Spleen (tissue), 11 donors: Measurements from ENCODE around the gene PPFIA2. TPM values are rescaled to one million over a fixed set of nuclear protein-coding genes. Genes with fewer than 3 reads are reported as not detected.

Experiments
- DNase-seq: peaks from one replicate; pipeline ENCODE4 v3.0.0-alpha.2; 2020
- H3K27ac ChIP-seq, 8 donors: fragments of 200-600 bp; sonication (generic) in 7 of 8; 1 replicate in 4 of 8; 2 replicates in 4 of 8; pipeline versions ENCODE4 v1.5.0 to v1.8.0; 2016 to 2021; ENCODE audit warnings: inconsistent platforms in 4 of 8, mild to moderate bottlenecking in 4 of 8, moderate library complexity in 1 of 8
- H3K27me3 ChIP-seq, 7 donors: fragments of 200-600 bp; sonication (generic) in 6 of 7; replicated peaks in 1 of 7; 1 replicate in 4 of 7; 2 replicates in 3 of 7; pipeline versions ENCODE4 v1.5.0 to v1.8.0; 2016 to 2021; ENCODE audit warnings: inconsistent platforms in 3 of 7, mild to moderate bottlenecking in 1 of 7
- H3K36me3 ChIP-seq, 6 donors: fragments of 200-600 bp; sonication (generic) in 5 of 6; 1 replicate in 4 of 6; 2 replicates in 2 of 6; pipeline versions ENCODE4 v1.5.0 to v1.8.0; 2016 to 2021; ENCODE audit warnings: inconsistent platforms in 2 of 6
- H3K4me1 ChIP-seq, 6 donors: fragments of 200-600 bp; sonication (generic) in 5 of 6; 1 replicate in 3 of 6; 2 replicates in 3 of 6; pipeline versions ENCODE4 v1.5.0 to v1.8.0; 2016 to 2021; ENCODE audit warnings: inconsistent platforms in 3 of 6
- H3K4me3 ChIP-seq, 8 donors: fragments of 200-600 bp; sonication (generic) in 7 of 8; 1 replicate in 4 of 8; 2 replicates in 4 of 8; pipeline versions ENCODE4 v1.5.0 to v1.8.0; 2016 to 2021; ENCODE audit warnings: inconsistent platforms in 4 of 8, mild to moderate bottlenecking in 4 of 8, moderate library complexity in 2 of 8
- H3K9me3 ChIP-seq, 8 donors: fragments of 200-600 bp; sonication (generic) in 7 of 8; 1 replicate in 4 of 8; 2 replicates in 4 of 8; pipeline versions ENCODE4 v1.5.0 to v1.8.0; 2016 to 2021; ENCODE audit warnings: inconsistent platforms in 4 of 8
- POLR2A ChIP-seq, 3 donors: fragments of 450-650 bp; IDR thresholded peaks; one replicate each; pipeline ENCODE4 v1.5.1; 2017; ENCODE audit warnings: antibody characterized with exemption in 3 of 3, mild to moderate bottlenecking in 1 of 3
- POLR2AphosphoS5 ChIP-seq, 3 donors: sonication (generic); formaldehyde crosslinking; IDR thresholded peaks; one replicate each; pipeline ENCODE4 v1.5.1; 2017; ENCODE audit warnings: antibody characterized with exemption in 3 of 3
- WGBS, 5 donors: extraction: QIAGEN DNeasy Blood & Tissue Kit in 3 of 5; methylation state at CpG; one replicate each; pipeline versions ENCODE4 v1.1.5 to v1.1.7; 2013 to 2018; 5-methylcytosine and 5-hydroxymethylcytosine counted together
- intact Hi-C: fragments of 100-400 bp; cut with DNase I; formaldehyde crosslinking; loops from one replicate; pipeline ENCODE4 v1.15.0; 2023; ENCODE audit warnings: low total_unique reads
- polyA plus RNA-seq, 3 donors: library from polyadenylated mRNA; stranded (reverse); fragments of 200-250 nt; gene quantifications; one replicate each; pipeline ENCODE4 v1.2.1, GENCODE V29; 2013
- total RNA-seq, 7 donors: library from RNA; depleted of rRNA in 3 of 7; stranded (reverse); fragments of >200 nt in 3 of 7; fragmentation: NEBNext Ultra II Directional in 4 of 7; extraction: Animal tissue kit (Norgen Biotek cat#: 25700) in 4 of 7; gene quantifications; one replicate each; pipeline versions ENCODE4 v1.1.0 to v1.2.1, GENCODE V29; 2016 to 2021
- TF ChIP-seq, protein P1 (sequence below), 11 experiments: fragments of 200-600 bp in 7 of 11; fragments of 450-650 bp in 4 of 11; sonication (generic) in 4 of 11; IDR thresholded peaks in 8 of 11; conservative IDR thresholded peaks in 3 of 11; 1 replicate in 7 of 11; 2 replicates in 4 of 11; pipeline versions ENCODE4 v1.4.0 to v1.8.0; 2016 to 2021; ENCODE audit warnings: antibody characterized with exemption in 11 of 11, inconsistent platforms in 4 of 11, mild to moderate bottlenecking in 1 of 11
- donor health status: healthy with polysubstance abuse.
- donor health status: DM: no; HTN: no; CAD: no; lungs with moderate emphysema.
- donor health status: DM: no; HTN: no; CAD: no.
- donor health status: Bipolar disorder and iron deficiency.
- donor health status: healthy.
- donor health status: DM: no; HTN: no; CAD: no.
- donor health status: DM: yes; HTN: yes; CAD: no.

Gene PPFIA2
- total and polyA plus RNA-seq, 10 donors: 0.04 to 1.1 (median 0.27) TPM; not detected in 2

DNA sequence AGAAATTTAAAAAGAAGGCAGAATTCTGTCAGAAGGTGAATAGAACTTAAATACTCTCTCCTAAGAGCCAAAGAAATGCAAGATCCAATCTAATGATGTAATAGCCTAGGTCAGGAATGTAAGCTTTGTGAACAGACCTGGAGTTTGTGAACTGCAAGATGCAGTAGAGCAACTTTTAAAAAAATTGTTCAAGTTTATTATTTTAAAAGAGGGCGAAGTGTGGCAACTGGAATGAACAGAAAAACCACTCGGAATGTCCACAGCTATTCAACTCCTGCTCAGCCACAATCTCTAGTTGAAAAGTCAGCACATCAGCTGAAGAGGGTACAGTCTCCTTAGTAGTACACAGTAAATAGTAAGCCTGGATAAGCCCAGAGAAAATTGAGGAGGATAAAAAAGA lies 228.8 kb downstream of the PPFIA2 start:
- H3K9me3 ChIP-seq: no peaks in the 10 kb centered on the region
- intact Hi-C loops: no loop called here
- no peaks in the 10 kb centered on the region for H3K36me3 ChIP-seq
- DNase-seq: no peak
- no peak overlapping the region for H3K4me3 ChIP-seq
- no peaks in the 10 kb centered on the region for H3K4me1 ChIP-seq
- WGBS, 5 donors: 68 to 89% (median 78%) methylated on average over 2 of the region's 2 CpGs
- TF ChIP-seq, protein P1, sequence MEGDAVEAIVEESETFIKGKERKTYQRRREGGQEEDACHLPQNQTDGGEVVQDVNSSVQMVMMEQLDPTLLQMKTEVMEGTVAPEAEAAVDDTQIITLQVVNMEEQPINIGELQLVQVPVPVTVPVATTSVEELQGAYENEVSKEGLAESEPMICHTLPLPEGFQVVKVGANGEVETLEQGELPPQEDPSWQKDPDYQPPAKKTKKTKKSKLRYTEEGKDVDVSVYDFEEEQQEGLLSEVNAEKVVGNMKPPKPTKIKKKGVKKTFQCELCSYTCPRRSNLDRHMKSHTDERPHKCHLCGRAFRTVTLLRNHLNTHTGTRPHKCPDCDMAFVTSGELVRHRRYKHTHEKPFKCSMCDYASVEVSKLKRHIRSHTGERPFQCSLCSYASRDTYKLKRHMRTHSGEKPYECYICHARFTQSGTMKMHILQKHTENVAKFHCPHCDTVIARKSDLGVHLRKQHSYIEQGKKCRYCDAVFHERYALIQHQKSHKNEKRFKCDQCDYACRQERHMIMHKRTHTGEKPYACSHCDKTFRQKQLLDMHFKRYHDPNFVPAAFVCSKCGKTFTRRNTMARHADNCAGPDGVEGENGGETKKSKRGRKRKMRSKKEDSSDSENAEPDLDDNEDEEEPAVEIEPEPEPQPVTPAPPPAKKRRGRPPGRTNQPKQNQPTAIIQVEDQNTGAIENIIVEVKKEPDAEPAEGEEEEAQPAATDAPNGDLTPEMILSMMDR (IDR thresholded peaks at IDR 0.05 in 8 of 11, conservative IDR thresholded peaks at IDR 0.05 in 3 of 11): no peak
- no peak for TF ChIP-seq POLR2A (IDR thresholded peaks at IDR 0.05)
- TF ChIP-seq POLR2AphosphoS5 (IDR thresholded peaks at IDR 0.05): no peak
- no peaks in the 10 kb centered on the region for H3K27me3 ChIP-seq
- no peak overlapping the region for H3K27ac ChIP-seq

DNA sequence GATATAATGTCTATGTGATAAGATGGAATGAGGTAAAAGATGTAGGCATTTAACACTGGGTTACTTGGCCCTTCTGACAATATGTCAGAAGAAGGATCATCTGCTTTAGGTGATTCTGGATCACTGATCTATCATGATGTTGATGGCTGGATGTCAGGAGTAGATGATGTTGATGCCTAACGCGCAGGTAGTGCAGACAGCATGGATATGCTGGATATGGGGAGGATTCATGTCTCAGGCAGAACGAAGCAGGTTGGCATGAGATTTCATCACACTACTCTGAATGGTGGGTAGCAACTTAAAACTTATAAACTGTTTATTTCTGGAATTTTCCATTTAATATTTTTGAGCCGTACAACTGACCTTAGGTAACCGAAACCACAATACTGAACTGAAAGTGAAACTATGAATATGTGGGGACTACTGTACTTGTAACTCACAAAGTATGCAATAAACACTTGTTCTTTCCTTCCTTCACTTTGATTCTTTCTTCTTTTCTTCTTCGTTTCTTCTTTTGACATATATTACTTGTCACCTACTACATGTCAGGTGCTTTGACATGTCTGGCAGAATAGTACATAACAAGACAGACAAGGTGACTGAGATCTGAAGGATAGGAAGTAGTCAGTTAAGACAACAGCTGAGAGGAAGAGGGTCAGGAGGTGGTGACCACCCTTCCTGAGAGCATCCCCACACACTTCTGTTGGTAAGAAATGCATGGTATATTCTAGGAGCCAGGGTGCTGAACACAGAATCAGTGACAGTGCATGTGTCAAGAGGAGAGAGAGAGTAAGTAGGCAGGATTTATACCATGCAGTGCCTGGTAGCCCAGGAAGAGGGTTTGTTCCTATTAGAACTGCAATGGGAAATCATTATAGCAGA lies 238.8 kb downstream of the PPFIA2 start:
- H3K27me3 ChIP-seq: no peaks in the 10 kb centered on the region
- DNase-seq: no peak
- intact Hi-C loops: no loop called here
- no peak for TF ChIP-seq POLR2A (IDR thresholded peaks at IDR 0.05)
- H3K4me3 ChIP-seq: peak overlapping the region in 2 of 8 donors; percentile 2 to 17
- no peaks in the 10 kb centered on the region for H3K36me3 ChIP-seq
- 57 to 69% (median 63%) methylated on average over 6 of the region's 6 CpGs for WGBS, 5 donors
- H3K27ac ChIP-seq: no peak overlapping the region
- peaks cover 0 to 3% (median 0%) of the 10 kb centered on the region in 8 donors for H3K9me3 ChIP-seq
- H3K4me1 ChIP-seq: peaks cover 0 to 4% (median 0%) of the 10 kb centered on the region in 6 donors

DNA sequence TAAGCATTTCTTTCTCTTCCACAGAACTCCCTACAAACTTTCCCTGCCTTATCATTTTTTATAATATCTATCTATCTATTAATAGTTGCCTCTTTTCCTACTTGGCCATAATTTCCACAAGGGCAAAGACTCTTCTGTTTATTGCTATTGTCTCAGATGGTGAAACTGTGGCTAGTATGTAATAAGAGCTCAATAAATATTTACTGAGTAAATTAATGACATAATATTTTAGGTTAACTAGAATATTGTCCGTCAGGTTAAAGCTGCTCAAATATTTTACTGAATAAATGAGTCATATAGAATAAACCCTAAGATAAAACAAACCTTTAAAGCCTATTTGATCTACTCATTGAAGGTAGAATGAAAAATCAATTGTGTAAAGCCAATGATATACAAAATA lies 240.5 kb downstream of the PPFIA2 start:
- Histone ChIP-seq H3K27me3 (no peaks in the 10 kb centered on the region), H3K4me1 (peaks cover 0 to 4% (median 0%) of the 10 kb centered on the region in 6 donors), H3K27ac (no peak overlapping the region), H3K36me3 (no peaks in the 10 kb centered on the region), H3K9me3 (no peaks in the 10 kb centered on the region), H3K4me3 (no peak overlapping the region)
- no peak for TF ChIP-seq POLR2AphosphoS5 (IDR thresholded peaks at IDR 0.05)
- DNase-seq: no peak
- intact Hi-C loops: no loop called here
- 78 to 90% (median 83%) methylated on average over 1 of the region's 1 CpG for WGBS, 5 donors

DNA sequence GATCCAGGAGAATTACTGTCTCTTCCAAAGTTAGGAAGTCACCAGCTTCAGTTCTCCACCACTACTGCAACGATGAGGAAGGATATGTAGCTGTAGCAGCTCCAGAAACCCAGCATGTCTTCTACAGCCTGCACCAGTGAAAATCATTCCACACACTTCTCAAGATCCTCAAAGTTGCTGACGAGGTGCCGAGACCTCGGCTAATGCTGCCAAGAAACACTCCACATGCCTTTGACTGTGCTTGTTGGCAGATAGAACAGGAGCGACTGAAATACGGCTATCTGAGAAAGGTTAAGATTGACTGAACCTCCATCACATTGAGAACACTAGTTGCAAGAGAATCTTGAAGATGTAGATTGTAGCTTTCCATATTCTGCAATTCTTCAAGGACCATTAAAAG lies 241.9 kb downstream of the PPFIA2 start:
- DNase-seq: no peak
- intact Hi-C loops: no loop called here
- whole genome bisulfite sequencing, 5 donors: 74 to 88% (median 84%) methylated on average over 6 of the region's 6 CpGs
- Histone ChIP-seq H3K36me3 (no peaks in the 10 kb centered on the region), H3K4me1 (peaks cover 0 to 4% (median 0%) of the 10 kb centered on the region in 6 donors), H3K27me3 (no peaks in the 10 kb centered on the region), H3K27ac (no peak overlapping the region), H3K4me3 (no peak overlapping the region), H3K9me3 (peaks cover 0 to 3% (median 0%) of the 10 kb centered on the region in 8 donors)
- TF ChIP-seq POLR2AphosphoS5 (IDR thresholded peaks at IDR 0.05) (no peak), POLR2A (IDR thresholded peaks at IDR 0.05) (no peak)
- TF ChIP-seq, protein P1 (IDR thresholded peaks at IDR 0.05 in 8 of 11, conservative IDR thresholded peaks at IDR 0.05 in 3 of 11): no peak

DNA sequence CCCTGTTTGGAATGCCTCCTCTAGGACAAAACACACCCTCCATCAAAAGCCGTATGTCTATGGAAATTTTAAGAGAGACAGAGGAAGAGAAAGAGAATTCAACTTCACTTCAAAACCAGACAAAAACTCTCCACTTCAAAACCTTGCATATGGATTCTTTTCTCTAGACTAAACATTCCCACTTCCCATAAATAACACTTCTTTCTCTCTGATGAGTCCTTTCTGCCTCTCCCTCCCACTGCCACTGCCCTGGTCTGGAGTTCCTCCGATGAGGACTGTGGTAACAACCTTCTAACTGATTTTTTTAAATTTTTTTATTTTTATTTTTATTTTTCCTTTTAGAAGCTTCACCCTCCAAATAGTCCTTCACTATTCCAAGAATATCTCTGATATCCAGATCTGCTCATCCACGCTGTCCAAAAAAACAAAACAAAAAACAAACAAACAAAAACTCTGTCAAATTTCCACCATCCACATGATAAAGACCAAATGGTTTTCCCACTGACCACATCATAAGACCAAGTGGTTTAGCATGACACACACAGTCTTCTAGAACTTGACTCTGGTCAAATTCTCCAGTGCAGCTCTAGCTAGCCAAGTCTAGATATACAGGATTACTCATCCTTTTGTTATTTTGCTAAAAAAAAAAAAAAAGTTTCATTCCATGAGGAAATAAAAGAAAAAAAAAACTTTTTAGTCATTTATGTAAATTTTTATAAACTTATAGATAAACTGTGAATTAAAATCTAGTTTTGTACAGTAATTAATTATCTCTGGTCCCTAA lies 256.0 kb downstream of the PPFIA2 start:
- WGBS, 5 donors: 42 to 71% (median 57%) methylated on average over 3 of the region's 3 CpGs
- TF ChIP-seq, protein P1 (IDR thresholded peaks at IDR 0.05 in 8 of 11, conservative IDR thresholded peaks at IDR 0.05 in 3 of 11): no peak
- TF ChIP-seq POLR2A (IDR thresholded peaks at IDR 0.05): no peak
- no peak for TF ChIP-seq POLR2AphosphoS5 (IDR thresholded peaks at IDR 0.05)

More for the DNA sequence above, 256.0 kb downstream of the PPFIA2 start:
- Histone ChIP-seq H3K4me1 (no peaks in the 10 kb centered on the region), H3K9me3 (peaks cover 0 to 10% (median 0%) of the 10 kb centered on the region in 8 donors), H3K36me3 (no peaks in the 10 kb centered on the region), H3K27me3 (no peaks in the 10 kb centered on the region), H3K27ac (no peak overlapping the region), H3K4me3 (no peak overlapping the region)
- DNase-seq: no peak
- intact Hi-C loops: no loop called here
